Activated T-cell treated with anti-CD3 and anti-CD28 coated beads, Interleukin-2, amount 50 U/mL, for 48 hours (primary cell): ENCODE measurements around the gene GLYATL3.
A peak's percentile ranks its signal among the peaks of the same experiment; 100 is the strongest.
"Not testable (repeated sequence)": the region's sequence is repeated elsewhere in the genome, so short reads cannot be mapped to it uniquely, and the experiment has no call there.

Experiments
- DNase-seq, 2 experiments: peaks; one replicate each; pipeline ENCODE4 v3.0.0-alpha.2; 2020

GLYATL3 gene

DNA sequence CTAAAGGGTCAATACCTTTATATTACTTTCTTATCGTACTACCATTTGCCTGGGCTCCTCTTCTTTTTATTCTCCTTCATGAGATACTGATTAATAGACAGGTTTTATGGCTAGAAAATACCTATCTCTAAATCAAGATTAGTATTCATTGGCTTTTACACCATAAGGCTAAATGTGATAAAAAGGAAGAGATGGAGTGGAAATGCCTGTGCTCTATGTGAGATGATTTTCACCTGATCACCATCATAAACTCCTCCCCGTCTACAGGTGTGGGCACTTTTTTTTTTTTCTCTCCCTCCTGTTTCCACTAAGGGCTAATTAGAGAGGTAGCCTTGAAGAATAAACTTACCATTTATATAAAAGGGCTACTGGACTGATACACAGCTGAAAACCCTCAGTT lies at the start of gene GLYATL3:
TSS of gene GLYATL3 (plus strand) at position 301 of the 400 bp plus-strand sequence. CDS start 12,068 bp downstream, outside the sequence.
- DNase-seq = no peak

DNA sequence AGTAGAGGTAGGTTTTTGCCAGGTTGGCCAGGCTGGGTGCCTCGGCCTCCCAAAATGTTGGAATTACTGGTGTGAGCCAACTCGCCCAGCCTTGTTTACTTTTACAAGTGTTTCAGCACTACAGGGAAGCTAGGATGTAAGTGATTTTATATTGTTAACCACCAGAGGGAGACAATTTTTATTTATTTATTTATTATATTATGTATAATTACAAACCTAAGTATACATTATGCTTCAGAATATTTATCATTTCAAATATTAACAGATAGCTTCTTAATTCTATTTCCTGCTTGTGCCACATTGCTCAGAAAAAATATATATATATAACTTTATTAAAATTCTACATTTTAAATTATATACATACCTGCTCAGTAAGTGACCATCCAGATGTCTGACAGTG lies 46.5 kb upstream of the GLYATL3 start:
- DNase-seq = no peak

DNA sequence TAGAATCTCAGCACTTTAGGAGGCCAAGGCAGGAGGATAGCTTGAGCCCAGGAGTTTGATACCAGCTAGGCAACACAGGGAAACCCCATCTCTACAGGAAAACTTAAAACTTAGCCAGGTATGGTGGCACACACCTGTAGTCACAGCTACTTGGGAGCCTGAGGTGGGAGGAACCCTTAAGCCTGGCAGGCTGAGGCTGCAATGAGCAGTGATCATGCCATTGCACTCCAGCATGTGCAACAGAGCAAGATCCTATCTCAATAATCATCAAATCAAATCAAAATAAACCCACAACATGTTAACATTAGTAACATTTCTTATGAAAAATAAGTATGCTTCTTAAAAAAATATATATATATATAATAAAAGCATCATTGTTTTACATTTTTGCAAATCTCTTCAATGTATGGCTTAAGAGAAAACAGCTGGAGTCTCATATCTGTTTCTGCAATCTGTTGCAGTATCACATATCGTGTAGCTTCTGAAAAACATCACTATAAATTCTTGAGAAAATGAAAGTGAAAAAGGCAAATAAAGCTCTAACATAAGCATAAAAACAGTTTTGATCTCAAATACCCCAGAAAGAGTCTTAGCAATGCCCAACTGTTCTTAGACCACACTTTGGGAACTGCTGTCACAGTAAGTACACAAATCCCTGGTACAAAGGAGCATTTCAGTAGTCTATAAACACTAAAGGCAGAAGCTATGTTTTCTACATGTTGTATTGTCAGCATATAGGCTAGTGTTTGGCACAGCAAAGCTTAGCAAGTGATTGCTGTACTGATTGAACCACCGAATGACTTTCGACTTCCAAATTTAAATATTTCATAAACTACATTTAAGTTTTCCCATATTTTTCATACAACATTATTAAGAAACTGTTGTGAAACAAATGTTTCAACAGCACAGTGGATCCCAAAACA lies 44.7 kb upstream of the GLYATL3 start:
- DNase-seq = no peak

DNA sequence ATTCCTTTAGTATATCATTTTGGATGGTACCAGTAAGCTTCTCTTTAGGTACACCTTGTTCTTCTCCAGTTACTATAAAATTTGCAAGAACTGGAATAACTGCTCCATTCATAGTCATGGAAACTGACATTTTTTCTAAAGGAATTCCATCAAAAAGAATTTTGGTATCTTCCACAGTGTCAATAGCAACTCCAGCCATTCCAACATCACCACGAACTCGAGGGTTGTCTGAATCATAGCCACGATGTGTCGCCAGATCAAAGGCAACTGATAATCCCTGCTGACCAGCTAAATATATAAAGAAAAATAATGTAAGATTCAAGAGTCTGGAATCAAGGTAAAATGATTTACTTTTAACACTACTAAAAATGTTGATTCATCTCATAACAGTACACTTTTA lies 42.0 kb upstream of the GLYATL3 start:
- DNase-seq = no peak

DNA sequence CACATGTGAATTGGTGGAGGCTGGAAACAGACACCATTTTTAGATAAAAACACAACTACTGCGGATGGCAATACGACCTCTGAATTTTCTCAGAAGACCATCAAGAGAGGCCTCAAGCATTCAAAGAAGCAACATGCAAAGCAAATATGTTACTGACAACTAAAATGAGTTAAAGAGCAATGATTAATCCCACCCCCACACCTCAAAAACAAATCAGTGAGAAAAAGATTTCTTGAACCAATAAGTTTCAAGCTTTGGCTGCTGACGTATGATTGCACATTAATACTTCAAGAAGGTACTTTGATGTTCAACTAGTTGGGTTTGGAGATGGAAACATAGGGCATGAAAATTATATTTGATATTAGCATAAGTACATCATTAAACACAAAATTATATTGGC lies 37.7 kb upstream of the GLYATL3 start:
- DNase-seq = no peak

DNA sequence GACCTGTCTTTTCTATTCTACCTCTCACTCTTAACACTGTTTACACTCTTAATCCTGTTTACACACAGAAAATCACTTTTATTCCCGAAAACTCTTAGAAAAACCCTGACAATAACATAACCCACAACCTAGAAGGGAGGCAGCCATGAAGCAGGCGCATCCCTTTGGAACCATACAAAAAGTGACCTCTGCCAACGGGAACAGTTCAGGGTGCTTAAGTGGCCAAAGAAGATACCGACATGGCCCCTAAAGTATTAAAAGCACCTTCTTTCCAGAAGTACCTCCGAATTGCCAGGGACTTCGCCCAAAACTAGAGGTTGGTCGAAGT lies 37.2 kb upstream of the GLYATL3 start:
- no peak for DNase-seq

DNA sequence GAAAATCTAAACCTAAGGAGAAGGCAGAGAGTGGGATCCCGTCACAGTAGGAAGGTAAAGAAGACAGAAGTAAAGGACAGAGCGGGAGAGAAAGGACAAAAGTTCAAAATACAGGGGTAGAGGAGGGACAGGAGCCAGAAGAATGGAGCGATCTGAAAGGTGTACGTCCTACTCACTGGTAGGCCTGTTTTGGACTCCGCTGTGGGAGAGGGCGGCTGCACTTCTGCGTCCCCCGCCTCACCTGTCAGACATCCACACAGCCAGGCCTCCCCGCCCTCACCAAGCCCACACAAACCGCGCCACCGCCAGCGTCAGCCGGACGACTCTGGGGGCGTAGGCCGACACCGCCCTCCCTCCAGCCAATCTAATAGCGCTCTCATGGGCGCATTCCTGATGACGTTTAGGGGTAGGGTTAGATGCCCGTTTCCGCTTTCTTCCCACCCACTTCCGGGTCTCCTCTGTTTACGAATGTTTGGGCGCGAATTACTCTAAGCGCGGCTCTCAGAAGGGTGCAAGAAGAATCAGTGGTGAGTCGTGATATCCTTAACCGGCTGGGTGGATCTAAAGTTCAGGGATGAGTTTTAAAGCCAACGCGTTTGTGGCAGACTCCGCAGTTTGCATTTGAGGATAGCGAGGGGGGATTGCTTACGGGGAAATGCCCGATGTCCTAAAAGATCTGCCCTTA lies 36.7 kb upstream of the GLYATL3 start, which contains the start of the genes CENPQ and MMUT:
TSS of gene CENPQ (plus strand) at position 444 of the 685 bp plus-strand sequence. CDS start 6,807 bp downstream, outside the sequence.
TSS of gene MMUT (minus strand) at position 327 of the 685 bp plus-strand sequence. CDS start 3,787 bp downstream, outside the sequence.
- peak; percentile 88 to 91 for DNase-seq

DNA sequence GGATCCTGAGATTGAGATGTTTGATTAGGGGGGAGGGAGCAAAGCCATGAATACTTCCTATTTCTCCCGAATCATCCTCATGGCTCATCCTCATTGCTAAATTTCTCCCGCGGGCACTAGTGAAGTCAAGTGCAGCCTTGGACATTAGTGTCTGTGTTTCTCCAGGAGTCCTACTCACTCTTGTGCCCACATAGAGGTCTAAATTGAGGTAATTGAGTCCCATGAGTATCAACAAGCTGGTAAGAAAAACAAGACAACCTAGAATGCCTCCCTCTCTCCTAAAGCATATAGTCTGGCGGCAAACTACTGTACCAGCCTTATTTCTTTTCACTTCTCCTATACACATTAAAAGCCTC lies 36.1 kb upstream of the GLYATL3 start:
- no peak for DNase-seq

DNA sequence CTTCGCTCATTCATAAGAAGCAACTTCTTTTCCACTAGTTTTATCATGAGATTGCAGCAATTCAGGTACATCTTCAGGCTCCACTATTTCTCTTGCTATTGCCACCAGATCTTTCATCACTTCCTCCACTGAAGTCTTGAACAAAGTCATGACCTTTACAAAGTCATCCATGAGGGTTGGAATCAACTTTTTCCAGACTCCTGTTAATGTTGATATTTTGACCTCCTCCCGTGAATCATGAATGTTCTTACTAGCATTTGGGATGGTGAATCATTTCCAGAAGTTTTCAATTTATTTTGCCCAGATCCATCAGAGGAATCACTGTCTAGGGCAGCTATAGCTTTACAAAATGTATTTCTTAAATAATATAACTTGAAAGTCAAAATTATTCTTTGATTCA lies 35.0 kb upstream of the GLYATL3 start:
- DNase-seq = no peak

DNA sequence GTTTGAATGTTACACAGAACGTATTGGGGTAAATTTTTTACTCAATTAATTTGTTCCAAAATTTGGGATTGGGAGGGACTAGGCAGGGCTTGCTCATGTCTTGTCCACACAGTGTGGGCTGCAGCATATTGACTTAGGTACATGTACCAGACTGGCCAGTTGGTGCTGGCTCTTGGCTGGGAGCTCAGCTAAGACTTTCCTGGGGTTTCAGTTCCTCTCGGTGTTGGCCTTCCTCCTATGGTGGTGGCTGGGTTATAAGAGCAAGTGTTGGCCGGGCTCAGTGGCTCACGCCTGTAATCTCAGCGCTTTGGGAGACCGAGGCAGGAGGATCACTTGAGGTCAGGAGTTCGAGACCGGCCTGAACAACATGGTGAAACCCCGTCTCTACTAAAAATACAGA lies 31.7 kb upstream of the GLYATL3 start:
- no peak for DNase-seq

DNA sequence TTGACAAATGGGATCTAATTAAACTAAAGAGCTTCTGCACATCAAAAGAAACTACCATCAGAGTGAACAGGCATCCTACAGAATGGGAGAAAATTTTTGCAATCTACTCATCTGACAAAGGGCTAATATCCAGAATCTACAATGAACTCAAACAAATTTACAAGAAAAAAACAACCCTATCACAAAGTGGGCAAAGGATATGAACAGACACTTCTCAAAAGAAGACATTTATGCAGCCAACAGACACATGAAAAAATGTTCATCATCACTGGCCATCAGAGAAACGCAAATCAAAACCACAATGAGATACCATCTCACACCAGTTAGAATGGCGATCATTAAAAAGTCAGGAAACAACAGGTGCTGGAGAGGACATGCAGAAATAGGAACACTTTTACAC lies 23.2 kb upstream of the GLYATL3 start:
- not testable (repeated sequence) for DNase-seq

DNA sequence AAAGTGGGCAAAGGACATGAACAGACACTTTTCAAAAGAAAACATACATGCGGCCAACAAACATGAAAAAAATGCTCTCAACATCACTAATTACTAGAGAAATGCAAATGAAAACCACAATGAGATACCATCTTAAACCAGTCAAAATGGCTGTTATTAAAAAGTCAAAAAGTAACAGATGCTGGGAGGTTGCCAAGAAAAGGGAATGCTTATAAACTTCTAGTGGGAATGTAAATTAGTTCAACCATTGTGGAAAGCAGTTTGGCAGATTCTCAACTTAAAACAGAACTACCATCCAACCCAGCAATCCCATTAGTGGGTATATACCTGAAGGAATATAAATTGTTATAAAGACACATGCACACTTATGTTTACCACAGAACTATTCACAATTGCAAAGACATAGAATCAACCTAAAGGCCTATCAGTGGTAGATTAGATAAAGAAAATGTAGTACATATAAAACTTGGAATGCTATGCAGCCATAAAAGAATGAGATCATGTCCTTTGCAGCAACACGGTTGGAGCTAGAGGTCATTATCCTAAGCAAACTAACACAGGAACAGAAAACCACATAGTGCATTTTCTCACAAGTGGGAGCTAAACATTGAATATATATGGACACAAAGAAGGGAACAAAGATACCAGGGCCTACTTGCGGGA lies 20.3 kb upstream of the GLYATL3 start:
- DNase-seq = no peak

DNA sequence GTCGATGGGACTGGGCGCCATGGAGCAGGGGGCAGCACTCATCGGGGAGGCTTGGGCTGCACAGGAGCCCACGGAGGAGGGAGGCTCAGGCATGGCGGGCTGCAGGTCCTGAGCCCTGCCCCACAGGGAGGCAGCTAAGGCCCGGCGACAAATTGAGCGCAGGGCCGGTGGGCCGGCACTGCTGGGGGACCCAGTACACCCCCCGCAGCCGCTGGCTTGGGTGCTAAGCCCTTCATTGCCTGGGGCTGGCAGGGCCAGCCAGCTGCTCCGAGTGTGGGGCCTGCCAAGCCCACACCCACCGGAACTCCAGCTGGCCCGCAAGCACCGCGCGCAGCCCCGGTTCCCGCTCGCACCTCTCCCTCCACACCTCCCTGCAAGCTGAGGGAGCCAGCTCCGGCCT lies 17.9 kb upstream of the GLYATL3 start:
- DNase-seq = not testable (repeated sequence)

DNA sequence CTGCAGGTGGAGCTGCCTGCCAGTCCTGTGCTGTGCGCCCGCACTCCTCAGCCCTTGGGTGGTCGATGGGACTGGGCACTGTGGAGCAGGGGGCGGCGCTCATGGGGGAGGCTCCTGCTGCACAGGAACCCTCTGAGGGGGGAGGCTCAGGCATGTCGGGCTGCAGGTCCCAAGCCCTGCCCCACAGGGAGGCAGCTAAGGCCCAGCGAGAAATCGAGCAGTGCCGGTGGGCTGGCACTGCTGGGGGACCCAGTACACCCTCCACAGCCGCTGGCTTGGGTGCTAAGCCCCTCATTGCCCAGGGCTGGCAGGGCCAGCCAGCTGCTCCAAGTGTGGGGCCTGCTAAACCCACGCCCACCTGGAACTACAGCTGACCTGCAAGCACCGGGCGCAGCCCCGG lies 16.3 kb upstream of the GLYATL3 start:
- DNase-seq = not testable (repeated sequence)

DNA sequence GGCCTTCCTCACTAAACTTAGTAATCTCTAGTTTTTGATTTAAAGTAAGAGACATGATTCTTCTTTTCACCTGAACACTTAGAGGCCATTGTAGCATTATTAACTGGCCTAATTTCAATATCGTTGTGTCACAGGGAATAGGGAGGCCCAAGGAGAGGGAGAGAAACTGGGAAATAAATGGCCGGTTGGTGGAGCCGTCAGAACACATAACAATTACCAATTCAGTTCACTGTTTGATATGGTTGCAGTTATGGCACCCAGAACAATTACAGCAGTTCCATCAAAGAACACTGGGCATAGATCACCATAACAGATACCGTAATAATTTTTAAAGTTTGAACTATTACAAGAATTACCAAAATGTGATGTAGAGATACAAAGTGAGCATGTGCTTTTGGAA lies 9.1 kb upstream of the GLYATL3 start:
- no peak for DNase-seq

DNA sequence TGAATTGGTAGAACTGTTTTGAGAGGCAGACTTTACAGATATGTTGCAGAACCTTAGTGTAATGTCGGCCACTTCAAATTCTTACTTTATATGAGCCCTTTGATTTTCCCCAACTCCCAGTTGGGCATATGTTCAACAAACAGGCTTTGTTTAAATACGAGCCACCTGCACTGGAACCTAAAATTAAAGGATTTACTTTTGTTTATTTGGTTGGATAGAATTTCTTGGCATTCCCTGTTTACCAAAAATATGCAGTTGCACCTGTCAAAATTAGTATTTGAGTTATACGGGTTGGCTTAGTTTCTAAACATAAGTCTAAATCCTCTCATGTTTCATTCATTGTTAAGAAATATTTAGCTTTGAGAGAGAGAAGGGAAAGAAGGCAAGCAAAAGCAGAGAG lies 2.4 kb upstream of the GLYATL3 start:
- DNase-seq = no peak

DNA sequence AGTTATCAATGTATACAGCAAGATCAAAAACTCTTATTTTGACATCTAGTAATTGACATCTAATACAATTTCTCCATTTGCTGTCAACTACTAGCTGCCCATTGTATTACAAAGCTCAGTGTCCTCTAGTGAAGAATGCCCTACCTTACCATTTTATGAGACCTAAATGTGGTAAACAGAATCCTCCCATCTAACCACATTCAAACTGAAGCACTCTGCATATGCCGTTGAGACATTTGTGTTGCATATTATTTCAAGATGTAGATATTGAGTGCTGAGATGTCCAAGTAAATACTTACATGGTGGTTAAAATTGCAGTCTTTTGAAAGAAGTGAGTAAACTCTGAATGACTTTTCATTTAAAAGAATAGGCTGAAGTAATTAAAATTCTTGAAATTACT lies 597 bp upstream of the GLYATL3 start:
- no peak for DNase-seq

DNA sequence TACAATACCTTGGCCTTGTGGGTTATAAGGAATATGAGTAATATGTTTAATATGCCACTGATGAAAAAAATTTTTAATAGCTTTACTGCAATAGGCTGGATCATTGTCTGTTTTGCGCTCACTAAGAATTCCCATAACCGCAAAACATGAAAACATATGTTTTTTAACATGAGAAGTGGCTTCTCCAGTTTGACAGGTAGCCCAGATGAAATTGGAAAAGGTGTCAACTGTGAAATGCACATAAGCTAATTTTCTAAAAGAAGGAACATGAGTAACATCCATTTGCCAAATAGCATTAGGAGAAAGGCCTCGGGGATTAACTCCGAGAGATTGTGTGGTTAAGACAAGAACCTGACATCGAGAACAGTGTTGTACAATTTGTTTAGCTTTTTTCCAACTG lies 4.9 kb downstream of the GLYATL3 start:
- DNase-seq = no peak

DNA sequence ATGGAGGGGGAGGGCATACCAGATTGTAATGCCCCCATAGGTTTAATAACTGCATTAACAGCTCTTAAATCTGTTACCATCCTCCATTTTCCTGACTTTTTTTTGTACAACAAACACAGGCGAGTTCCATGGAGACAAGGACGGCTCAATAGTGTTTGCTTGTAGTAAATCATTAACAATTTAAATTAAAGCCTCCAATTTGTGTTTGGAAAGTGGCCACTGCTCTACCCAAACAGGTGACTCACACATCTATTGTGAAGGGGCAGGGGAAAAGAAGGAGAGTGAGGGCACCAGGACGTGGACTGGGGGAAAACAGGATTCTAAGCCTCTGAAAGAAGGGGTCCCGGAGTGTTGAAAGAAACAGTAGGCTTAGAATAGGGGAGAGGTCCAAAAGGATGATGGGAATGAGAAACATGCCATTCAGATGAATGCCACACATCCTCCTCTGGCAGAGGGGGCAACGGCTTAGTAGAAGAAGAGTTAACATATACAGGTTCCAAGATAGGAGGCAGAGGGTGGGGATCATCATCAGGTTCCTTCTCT lies 6.9 kb downstream of the GLYATL3 start:
- no peak for DNase-seq

DNA sequence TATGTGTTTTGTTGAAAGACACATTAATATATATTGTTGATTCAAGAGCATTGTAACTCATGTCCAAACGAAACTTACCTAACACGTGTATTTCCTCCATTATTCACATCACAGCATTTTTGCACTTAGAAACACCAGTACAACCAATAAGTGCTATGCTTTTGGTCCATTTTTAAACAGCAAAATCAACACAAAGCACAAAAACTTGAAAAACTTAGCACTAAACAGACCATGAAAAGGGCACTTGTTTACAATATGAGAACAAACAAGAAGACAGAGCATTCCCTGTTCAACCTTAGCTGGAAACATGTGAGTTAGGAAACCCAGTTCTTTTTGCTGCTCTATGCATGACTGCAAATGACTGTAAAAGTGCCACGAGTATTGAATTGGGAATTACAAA lies 9.6 kb downstream of the GLYATL3 start:
- no peak for DNase-seq

DNA sequence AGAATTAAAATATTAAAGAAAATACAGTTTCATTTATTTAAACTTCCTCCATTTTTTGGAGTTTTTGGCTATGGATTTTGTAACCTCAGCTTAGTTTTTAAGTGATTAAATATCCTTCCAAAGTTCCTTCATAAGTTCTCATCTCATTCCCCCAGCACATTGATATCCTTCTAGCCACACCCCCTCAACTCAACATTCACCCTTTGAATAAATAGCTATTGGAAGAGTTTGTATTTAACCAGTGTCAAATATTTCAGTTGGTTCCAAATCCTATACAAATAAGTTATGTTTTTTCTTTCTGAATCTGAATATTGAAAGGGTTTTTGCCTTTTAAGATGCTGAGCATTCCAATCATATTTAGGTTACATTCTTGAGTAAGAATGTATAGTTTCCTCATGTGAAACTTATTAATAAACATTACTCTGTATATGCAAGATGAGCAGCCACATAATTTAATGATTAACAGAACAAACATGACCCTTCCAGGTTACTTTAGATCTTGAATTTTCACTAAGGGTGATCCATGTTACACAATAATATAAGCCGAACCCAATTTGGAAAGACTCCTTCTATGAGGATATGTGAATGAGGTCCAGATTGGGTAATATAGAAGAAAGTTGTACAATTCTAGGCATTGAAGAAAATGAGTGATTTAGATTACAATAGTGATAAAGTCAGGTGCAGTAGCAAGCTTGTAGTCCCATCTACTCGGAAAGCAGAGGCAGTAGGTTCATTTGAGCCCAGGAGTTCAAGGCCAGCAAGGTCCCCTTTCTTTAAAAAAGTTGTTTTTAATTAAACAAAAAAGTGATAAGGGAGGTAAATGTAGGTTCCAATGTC lies 13.6 kb downstream of the GLYATL3 start:
- no peak for DNase-seq
